GM21723 (cell line): ENCODE results near the gene PBX3.

ENCODE experiments used
- ATAC-seq: cut with Tn5 transposase; IDR thresholded peaks from one replicate; pipeline ENCODE4 v1.9.1; 2021; ENCODE audit warnings: mild to moderate bottlenecking, moderate library complexity; ENCODE audit not compliant: unreplicated experiment

Gene PBX3

GRCh38 chr9:125990793-125991220 lies 243.6 kb downstream of the PBX3 start:
- ATAC-seq = no peak

DNA sequence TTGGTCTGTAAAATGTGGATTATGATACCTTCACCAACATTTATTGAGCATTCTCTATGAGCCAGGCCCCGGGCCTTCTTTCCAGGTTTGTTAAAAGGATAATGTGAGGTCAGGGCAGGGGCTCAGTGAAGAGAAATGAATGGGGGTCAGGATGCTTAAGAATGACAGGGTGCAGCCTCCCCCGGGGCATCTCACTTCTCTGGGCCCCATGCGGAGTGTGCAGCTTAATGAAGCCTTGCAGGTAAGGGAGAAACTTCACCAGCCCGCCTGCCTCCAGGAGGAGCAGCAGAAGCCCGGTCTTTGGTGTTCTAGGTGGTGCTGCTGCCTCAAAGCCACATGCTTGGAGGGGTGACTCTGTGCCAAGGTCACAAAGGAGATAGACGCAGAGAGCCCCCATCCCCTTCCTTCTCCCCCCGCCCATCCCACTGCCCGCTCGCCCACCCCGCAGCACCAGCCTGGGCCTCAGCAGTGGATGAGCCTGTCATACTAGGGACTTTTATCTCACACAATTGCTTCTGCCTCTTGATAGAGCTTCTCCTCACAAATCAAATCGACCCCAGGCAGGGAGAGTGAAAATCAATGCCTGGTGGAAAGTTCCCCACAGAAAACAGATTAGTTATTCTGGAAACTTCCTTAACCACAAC lies 244.8 kb downstream of the PBX3 start:
- ATAC-seq = no peak

DNA sequence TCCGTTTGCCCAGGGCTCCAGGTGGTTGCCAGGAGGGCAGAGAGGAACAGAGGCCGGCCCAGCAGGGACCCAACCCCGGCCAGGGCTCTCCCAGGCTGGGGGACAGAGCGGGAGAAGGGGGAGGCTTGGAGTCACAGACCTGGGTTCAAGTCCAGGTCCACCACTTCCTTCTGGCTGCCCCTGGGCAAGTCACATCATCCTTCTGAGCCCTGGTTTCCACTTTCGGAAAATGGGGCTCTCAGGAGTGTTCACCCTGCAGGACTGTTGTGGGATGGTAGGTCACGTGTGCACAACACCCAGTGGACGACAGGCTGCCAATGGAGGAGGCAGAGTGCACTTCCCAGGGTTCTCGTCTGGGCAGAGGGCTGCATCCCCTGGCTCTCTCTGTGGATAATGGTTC lies 245.4 kb downstream of the PBX3 start:
- no peak for ATAC-seq

GRCh38 chr9:125993466-125993865 lies 246.3 kb downstream of the PBX3 start:
- no peak for ATAC-seq

DNA sequence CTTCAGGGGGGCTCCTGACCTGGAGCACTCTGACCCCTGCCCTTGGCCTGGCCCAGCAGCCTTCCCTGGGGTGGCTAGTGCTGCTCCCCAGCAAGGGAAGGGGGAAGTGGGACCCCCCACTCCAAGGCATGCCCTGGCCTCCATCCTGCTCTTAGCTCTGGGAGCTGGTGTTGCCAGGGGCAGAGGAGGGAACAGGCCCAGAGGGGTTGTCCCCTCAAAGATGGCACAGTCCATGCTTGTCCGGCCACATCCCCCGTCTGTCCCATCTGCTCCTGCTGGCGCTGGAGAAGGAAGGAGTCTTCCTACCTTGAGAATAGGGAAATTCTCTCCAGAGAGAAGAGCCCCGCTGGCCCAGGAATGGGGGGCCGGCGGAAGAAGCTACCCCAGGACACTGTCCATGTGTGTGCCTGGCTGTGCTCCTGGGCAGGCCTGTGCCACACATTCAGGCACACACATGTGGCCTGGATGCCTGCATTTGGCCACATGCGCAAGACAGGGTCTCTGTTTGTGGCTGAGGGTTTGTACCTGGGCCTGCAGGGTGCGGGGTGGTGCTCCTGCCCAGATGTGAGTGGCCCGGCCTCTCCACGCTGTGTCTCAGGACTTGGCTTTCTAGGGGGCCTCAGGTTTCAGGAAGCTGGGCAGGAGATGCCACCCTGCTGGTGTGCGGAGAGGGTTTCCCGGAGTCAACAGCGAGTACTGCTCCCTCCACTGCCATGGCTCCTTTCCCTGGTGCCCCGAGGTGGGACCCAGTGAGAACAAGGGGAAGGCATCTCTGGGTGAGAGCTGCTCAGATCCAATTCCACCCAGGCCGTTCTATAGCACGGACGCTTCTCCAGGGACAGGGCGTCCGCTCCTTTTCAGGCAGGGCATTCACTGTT lies 247.1 kb downstream of the PBX3 start:
- ATAC-seq = no peak

DNA sequence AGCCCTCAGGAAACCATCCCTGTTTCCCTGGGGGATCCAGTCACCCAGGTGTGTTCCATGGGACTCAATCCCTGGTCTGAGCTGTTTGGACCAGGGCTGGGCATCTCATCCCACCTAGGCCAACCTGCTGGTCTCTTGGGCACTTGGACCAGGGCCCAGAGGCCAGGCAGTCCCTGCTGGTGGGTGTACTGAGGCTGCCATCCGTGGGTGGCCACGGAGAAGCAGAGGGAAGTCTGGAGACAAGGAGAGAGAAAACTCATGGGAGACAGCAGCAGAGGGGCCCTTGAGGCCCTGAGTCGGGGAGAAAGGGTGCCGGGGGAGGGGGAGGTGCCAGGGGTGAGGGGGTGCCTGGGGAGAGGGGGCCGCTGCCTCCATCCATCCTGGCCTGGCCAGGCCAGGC lies 247.8 kb downstream of the PBX3 start:
- ATAC-seq = no peak

- no peak for ATAC-seq
These were observed 248.5 kb downstream of the PBX3 start for GRCh38 chr9:125995706-125996105.

DNA sequence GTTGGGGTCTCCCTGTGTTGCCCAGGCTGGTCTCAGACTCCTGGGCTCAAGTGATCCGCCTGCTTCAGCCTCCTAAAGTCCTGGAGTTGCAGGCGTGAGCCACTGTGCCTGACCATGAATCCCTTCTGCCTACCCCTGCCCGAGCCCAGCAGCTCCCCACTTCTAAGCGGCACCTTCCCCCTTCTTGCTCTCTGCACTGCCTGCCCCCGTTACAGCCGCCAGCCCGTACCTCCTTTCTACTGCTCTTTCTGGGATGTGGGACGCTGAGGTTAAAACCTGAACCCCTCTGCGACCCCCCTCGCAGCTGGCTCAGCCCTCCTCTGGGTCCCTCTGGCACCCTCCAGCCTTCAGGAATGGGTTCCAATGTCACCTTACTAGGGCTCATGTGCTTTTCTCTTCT lies 249.6 kb downstream of the PBX3 start:
- no peak for ATAC-seq

DNA sequence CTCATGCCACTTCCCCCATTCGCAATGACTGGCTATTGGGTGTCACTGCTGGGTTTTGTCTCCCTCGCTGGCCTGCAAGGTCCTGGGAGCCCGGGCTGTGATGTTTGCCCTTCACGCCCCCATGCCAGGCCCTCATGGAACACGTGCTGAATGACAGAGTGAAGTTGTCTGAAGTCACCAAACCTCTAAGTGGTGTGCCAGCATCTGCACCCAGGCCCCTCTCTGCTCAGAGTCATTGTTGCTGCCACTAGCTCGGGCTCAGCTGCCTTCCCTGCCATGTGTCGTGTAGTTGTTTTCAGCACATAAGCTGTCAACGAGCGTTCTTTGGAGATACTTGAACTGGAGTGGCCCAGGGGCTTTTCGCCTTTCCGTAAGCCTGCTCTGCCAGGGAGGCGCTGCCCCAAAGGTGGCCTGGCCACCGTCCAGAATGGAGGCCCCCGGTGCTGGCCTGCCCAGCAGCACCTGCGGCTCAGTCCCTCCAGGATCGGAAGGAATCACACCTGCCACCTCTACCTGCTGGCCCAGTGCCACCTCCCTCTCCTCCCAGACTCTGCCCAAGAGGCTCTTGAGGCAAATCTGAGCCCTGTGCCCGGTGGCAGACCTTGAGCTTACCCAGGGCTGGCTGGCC lies 250.1 kb downstream of the PBX3 start:
- no peak for ATAC-seq

- ATAC-seq = no peak
These were observed 251.8 kb downstream of the PBX3 start for GRCh38 chr9:125998837-125999503.

DNA sequence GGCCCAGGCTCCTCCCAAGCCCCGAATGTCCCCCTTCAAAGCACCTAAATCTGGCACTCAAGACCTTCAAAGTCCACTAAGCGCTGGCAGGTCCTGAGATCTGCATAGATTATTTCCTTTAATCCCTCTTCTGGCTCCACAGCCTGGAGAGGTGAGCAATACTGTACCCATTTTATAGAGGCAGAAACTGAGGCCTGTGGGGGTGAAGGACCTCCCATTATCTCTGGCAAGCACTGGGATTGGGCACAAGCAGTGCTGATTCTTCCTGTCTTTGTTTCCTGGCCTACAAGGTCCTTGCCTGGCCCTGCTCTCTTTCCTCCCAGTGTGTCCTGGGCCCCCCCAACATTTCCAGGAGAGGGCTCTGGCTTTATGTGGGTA lies 252.3 kb downstream of the PBX3 start:
- no peak for ATAC-seq

DNA sequence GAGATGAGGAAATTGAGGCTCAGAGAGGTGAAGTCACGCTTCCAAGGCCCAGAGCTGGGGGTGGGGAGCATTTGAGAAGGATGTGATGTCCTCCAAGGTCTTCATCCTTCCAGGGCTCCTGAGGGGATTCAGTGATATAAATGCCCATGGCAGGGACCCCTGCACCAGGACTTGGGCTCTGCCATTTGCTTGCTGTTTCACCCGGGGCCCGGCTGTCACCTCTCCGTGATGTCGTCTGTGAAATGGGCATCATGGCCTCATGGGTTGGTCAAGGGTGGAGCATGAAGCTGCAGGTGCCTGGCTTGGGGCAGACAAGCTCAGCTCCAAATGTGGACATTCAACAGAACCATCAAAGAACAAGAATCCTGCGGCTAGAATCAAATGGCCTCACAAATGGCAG lies 253.1 kb downstream of the PBX3 start:
- ATAC-seq = no peak

DNA sequence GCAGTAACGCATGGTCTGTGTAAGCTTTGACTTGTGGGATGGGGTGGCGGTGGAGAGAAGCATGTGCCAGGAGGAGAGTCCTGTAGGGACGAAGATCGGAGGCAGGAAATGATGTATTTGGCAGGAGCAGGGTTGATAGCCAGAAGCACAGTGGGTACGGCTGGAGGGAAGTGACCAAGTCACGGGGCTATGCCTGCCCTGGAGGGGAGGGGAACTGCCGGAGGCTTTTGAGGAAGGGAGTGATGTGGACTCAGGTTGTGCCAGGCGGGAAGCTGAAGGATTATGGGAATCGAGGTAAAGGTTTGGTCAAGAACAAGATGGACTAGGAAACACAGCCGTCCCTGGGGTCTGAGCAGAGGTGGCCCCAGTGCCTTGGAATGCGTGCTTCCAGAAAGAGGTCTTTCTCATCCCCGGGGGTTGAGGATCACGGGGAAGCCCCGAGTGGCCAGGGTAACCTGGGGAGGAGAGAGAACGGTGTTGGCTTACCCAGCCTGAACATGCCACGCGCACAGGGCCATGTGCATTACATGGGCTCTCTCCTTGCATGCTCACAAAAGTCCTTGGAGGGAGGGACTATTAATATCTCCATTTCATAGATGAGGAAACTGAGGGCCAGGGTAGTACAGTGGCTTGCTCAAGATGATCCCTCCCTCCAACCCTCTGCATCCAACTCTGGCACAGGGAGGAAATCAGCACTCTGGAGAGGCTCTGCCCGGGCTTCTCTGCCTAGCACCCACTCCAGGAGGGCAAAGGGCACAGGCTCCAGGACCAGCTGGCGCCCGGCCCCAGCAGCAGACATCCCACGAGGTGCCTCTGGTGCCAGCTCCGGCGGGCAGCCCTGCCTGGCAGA lies 253.8 kb downstream of the PBX3 start:
- no peak for ATAC-seq

DNA sequence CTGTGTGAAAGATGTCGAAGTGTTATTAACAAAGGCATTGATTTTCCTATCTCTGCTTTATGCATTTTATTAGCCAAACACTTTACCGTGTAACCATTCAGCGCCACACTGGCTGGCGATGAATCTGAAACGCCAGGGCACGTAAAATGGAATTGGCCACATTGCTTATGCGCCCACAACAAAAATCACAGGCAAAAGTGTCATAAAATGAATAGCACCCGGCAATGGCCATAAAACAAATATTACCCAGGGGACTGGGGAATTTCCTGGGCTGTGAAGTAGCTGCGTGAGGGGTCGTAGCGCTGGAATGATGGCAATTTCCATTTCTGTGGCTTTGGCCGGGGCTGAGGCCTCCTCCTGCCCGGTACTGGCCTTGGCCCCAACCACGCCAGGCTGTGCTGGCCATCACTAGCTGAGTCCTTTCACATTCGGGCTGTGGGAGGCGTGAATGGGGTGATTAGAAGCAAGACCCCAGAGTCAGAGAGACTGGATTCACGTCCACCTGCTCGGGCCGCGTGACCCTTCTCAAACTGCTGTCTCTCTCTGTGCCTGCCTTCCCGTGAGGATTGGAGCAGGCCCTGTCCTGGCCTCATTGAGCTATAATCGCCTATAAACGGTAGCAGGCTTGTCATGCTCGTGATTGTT lies 254.5 kb downstream of the PBX3 start:
- ATAC-seq = no peak

GRCh38 chr9:126002476-126003350 lies 255.5 kb downstream of the PBX3 start:
- ATAC-seq = no peak

GRCh38 chr9:126009047-126009446 lies 261.9 kb downstream of the PBX3 start:
- ATAC-seq = no peak

- ATAC-seq = no peak
These were observed 267.6 kb downstream of the PBX3 start for GRCh38 chr9:126014726-126015125.

DNA sequence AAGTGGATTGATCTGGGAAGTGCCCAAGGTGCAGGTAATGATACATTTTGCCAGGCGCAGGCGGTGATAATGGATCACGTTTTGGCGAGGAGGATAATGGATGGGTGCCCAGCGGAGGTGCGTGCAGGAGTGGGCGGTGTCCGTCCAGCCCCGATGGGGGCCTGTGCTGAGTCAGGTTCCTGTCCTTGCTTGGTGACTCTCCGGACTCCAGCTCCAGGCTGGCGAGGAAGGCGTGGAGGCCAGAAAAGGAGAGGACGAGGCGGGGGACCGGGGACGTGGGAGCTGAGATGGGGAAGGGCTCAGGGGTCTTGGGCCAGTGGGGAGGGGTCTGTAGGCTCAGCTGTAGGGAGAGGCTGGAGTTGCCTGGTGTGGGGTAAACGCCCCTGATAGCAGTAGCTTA lies 268.3 kb downstream of the PBX3 start:
- ATAC-seq = no peak
